GM19240 (cell line): ENCODE data around the gene TENM4.
"Not testable (repeated sequence)": the region's sequence is repeated elsewhere in the genome, so short reads cannot be mapped to it uniquely, and the experiment has no call there.

Source experiments
- DNase-seq: peaks from one replicate; pipeline ENCODE4 v3.0.0; 2011; ENCODE audit warnings: low spot score; ENCODE audit not compliant: insufficient read length

Gene TENM4

GRCh38 chr11:78613378-78613813 lies 827.4 kb downstream of the TENM4 start:
- no peak for DNase-seq

- DNase-seq: no peak
Observed at GRCh38 chr11:78612721-78613377, 828.0 kb downstream of the TENM4 start.

- not testable (repeated sequence) for DNase-seq
Observed at GRCh38 chr11:78609321-78609720, 831.5 kb downstream of the TENM4 start.

- no peak for DNase-seq
Observed at GRCh38 chr11:78607696-78608095, 833.1 kb downstream of the TENM4 start.

GRCh38 chr11:78606667-78607066 lies 834.2 kb downstream of the TENM4 start:
- DNase-seq: no peak

- DNase-seq: no peak
Observed at GRCh38 chr11:78605296-78605695, 835.5 kb downstream of the TENM4 start.

GRCh38 chr11:78603792-78604191 lies 837.0 kb downstream of the TENM4 start:
- DNase-seq: no peak
